ENCODE data around the gene POMGNT2.

GRCh38 chr3:43055393-43055792, 50.5 kb downstream of the POMGNT2 start:
- TF ChIP-seq CTCF (optimal IDR thresholded peaks at IDR 0.05 in 1 of 3, IDR thresholded peaks at IDR 0.05 in 1 of 3, conservative IDR thresholded peaks at IDR 0.05 in 1 of 3; ENCODE audit: extremely low read depth in 1 of 3, insufficient read depth in 2 of 3, low read length in 3 of 3) (no peak), EZH2 (IDR thresholded peaks at IDR 0.05; ENCODE audit: low read length) (no peak)
